Ectodermal cell (in vitro differentiated cells): ENCODE measurements around the gene PPP2R2B.

ENCODE experiments used
- H3K27ac ChIP-seq: 2 replicates; pipeline ENCODE4 v1.7.0; 2013; ENCODE audit warnings: mild to moderate bottlenecking, low read depth, low read length; ENCODE audit not compliant: insufficient read depth, poor library complexity, severe bottlenecking
- H3K27me3 ChIP-seq: 2 replicates; pipeline ENCODE4 v1.7.0; 2013; ENCODE audit warnings: mild to moderate bottlenecking, low read length; ENCODE audit not compliant: insufficient read depth, control insufficient read depth, poor library complexity, severe bottlenecking
- H3K36me3 ChIP-seq: one replicate; pipeline ENCODE4 v1.7.0; 2013; ENCODE audit warnings: low read length; ENCODE audit not compliant: control insufficient read depth, insufficient read depth
- H3K4me1 ChIP-seq: one replicate; pipeline ENCODE4 v1.7.0; 2013; ENCODE audit warnings: low read length; ENCODE audit not compliant: control insufficient read depth, insufficient read depth
- H3K4me3 ChIP-seq: 2 replicates; pipeline ENCODE4 v1.7.0; 2013; ENCODE audit warnings: low read depth, low read length, control low read depth; ENCODE audit not compliant: insufficient read depth
- H3K9me3 ChIP-seq: 2 replicates; pipeline ENCODE4 v1.7.0; 2013; ENCODE audit warnings: mild to moderate bottlenecking, low read length, moderate library complexity; ENCODE audit not compliant: control insufficient read depth
- WGBS, 2 experiments: methylation state at CpG; one replicate each; pipeline ENCODE4 v1.1.7; 2013; ENCODE audit warnings: missing lambda C conversion rate in 2 of 2; 5-methylcytosine and 5-hydroxymethylcytosine counted together

The PPP2R2B gene

GRCh38 chr5:146695646-146696045 is 182.9 kb downstream of the PPP2R2B start:
- 89% methylated on average over 1 of the region's 1 CpG; no CpG with 5 or more reads in 1 of the 2 experiments for WGBS, 2 experiments
- no peaks in the 10 kb centered on the region for H3K27me3 ChIP-seq
- H3K4me3 ChIP-seq, result no peak overlapping the region
- peaks cover 5% of the 10 kb centered on the region for H3K4me1 ChIP-seq
- no peak overlapping the region for H3K27ac ChIP-seq
- H3K36me3 ChIP-seq, result no peaks in the 10 kb centered on the region
- no peaks in the 10 kb centered on the region for H3K9me3 ChIP-seq

GRCh38 chr5:146690880-146691355 is 187.6 kb downstream of the PPP2R2B start:
- Histone ChIP-seq H3K36me3 (no peaks in the 10 kb centered on the region), H3K27me3 (no peaks in the 10 kb centered on the region), H3K4me3 (no peak overlapping the region), H3K9me3 (no peaks in the 10 kb centered on the region), H3K27ac (no peak overlapping the region), H3K4me1 (no peaks in the 10 kb centered on the region)
- whole genome bisulfite sequencing, 2 experiments, result 90 to 96% methylated on average over 6 of the region's 6 CpGs

- Histone ChIP-seq H3K36me3 (no peaks in the 10 kb centered on the region), H3K4me3 (no peak overlapping the region), H3K9me3 (no peaks in the 10 kb centered on the region), H3K27me3 (no peaks in the 10 kb centered on the region), H3K27ac (no peak overlapping the region), H3K4me1 (no peaks in the 10 kb centered on the region)
- 98 to 99% methylated on average over 3 of the region's 4 CpGs for WGBS, 2 experiments
These were observed 190.9 kb downstream of the PPP2R2B start for GRCh38 chr5:146687630-146688029.

GRCh38 chr5:146683861-146684260 is 194.7 kb downstream of the PPP2R2B start:
- Histone ChIP-seq H3K9me3 (no peaks in the 10 kb centered on the region), H3K27ac (no peak overlapping the region), H3K27me3 (no peaks in the 10 kb centered on the region), H3K4me1 (no peaks in the 10 kb centered on the region), H3K4me3 (no peak overlapping the region), H3K36me3 (no peaks in the 10 kb centered on the region)
- WGBS, 2 experiments, result 96 to 97% methylated on average over 5 of the region's 5 CpGs

GRCh38 chr5:146682899-146683532 is 195.5 kb downstream of the PPP2R2B start:
- Histone ChIP-seq H3K4me3 (no peak overlapping the region), H3K9me3 (no peaks in the 10 kb centered on the region), H3K27ac (no peak overlapping the region), H3K27me3 (no peaks in the 10 kb centered on the region), H3K4me1 (no peaks in the 10 kb centered on the region), H3K36me3 (no peaks in the 10 kb centered on the region)
- WGBS, 2 experiments, result 94 to 96% methylated on average over 5 of the region's 5 CpGs

- Histone ChIP-seq H3K36me3 (no peaks in the 10 kb centered on the region), H3K4me1 (no peaks in the 10 kb centered on the region), H3K9me3 (no peaks in the 10 kb centered on the region), H3K27ac (no peak overlapping the region), H3K27me3 (no peaks in the 10 kb centered on the region), H3K4me3 (no peak overlapping the region)
- WGBS, 2 experiments, result 92 to 93% methylated on average over 1 to 2 of the region's 2 CpGs
These were observed 196.9 kb downstream of the PPP2R2B start for GRCh38 chr5:146681585-146682105.

- Histone ChIP-seq H3K4me1 (no peaks in the 10 kb centered on the region), H3K27ac (no peak overlapping the region), H3K9me3 (no peaks in the 10 kb centered on the region), H3K36me3 (no peaks in the 10 kb centered on the region), H3K27me3 (no peaks in the 10 kb centered on the region), H3K4me3 (no peak overlapping the region)
- WGBS, 2 experiments, result 89 to 96% methylated on average over 8 to 9 of the region's 9 CpGs
These were observed 197.5 kb downstream of the PPP2R2B start for GRCh38 chr5:146680846-146681584.

- H3K36me3 ChIP-seq, result no peaks in the 10 kb centered on the region
- WGBS, 2 experiments, result 92 to 94% methylated on average over 4 of the region's 4 CpGs
- peaks cover 5% of the 10 kb centered on the region for H3K4me1 ChIP-seq
- H3K27me3 ChIP-seq, result no peaks in the 10 kb centered on the region
- no peaks in the 10 kb centered on the region for H3K9me3 ChIP-seq
- no peak overlapping the region for H3K4me3 ChIP-seq
- no peak overlapping the region for H3K27ac ChIP-seq
These were observed 202.9 kb downstream of the PPP2R2B start for GRCh38 chr5:146675636-146676035.

- WGBS, 2 experiments, result 100% methylated on average over 1 of the region's 1 CpG; no CpG with 5 or more reads in 1 of the 2 experiments
- no peaks in the 10 kb centered on the region for H3K27me3 ChIP-seq
- no peak overlapping the region for H3K27ac ChIP-seq
- no peak overlapping the region for H3K4me3 ChIP-seq
- no peaks in the 10 kb centered on the region for H3K36me3 ChIP-seq
- H3K9me3 ChIP-seq, result no peaks in the 10 kb centered on the region
- peaks cover 5% of the 10 kb centered on the region for H3K4me1 ChIP-seq
These were observed 205.7 kb downstream of the PPP2R2B start for GRCh38 chr5:146672866-146673265.

GRCh38 chr5:146671561-146672295 is 206.8 kb downstream of the PPP2R2B start:
- no peaks in the 10 kb centered on the region for H3K9me3 ChIP-seq
- no peak overlapping the region for H3K27ac ChIP-seq
- H3K36me3 ChIP-seq, result no peaks in the 10 kb centered on the region
- 72 to 75% methylated on average over 7 of the region's 7 CpGs for WGBS, 2 experiments
- no peaks in the 10 kb centered on the region for H3K27me3 ChIP-seq
- no peak overlapping the region for H3K4me3 ChIP-seq
- peaks cover 5% of the 10 kb centered on the region for H3K4me1 ChIP-seq
